GM12878 (cell line): ENCODE measurements around the gene MAZ. TPM values are rescaled to one million over a fixed set of nuclear protein-coding genes. Genes with fewer than 3 reads are reported as not detected.

Source experiments
- CBX5 ChIP-seq: sonication (generic); IDR thresholded peaks from 2 replicates; pipeline ENCODE4 v1.6.1; 2016; ENCODE audit warnings: low read depth, moderate library complexity, mild to moderate bottlenecking, inconsistent platforms
- CHD2 ChIP-seq: IDR thresholded peaks from 2 replicates; pipeline ENCODE4 v1.6.1; 2011; ENCODE audit warnings: low read depth, low read length, improper control_type of control experiment, borderline replicate concordance
- E2F4 ChIP-seq: IDR thresholded peaks from 2 replicates; pipeline ENCODE4 v1.6.1; 2012; ENCODE audit warnings: low read depth, low read length, improper control_type of control experiment
- EED ChIP-seq: sonication (generic); IDR thresholded peaks from 2 replicates; pipeline ENCODE4 v1.6.1; 2016; ENCODE audit warnings: antibody characterized with exemption, low read depth
- EGR1 ChIP-seq, 2 experiments: IDR thresholded peaks; 1 replicate in 1 of 2; 2 replicates in 1 of 2; pipeline ENCODE4 v1.6.1; 2011 to 2012; ENCODE audit warnings: low read depth in 2 of 2, low read length in 2 of 2, borderline replicate concordance in 1 of 2, mild to moderate bottlenecking in 1 of 2, moderate library complexity in 1 of 2
- HCFC1 ChIP-seq: fragments of 150-350 bp; IDR thresholded peaks from 2 replicates; pipeline ENCODE4 v1.6.1; 2014; ENCODE audit warnings: low read length
- HDGF ChIP-seq: fragments of 450-650 bp; IDR thresholded peaks from 2 replicates; pipeline ENCODE4 v1.6.1; 2016; ENCODE audit warnings: antibody characterized with exemption
- LARP7 ChIP-seq: fragments of 450-650 bp; IDR thresholded peaks from 2 replicates; pipeline ENCODE4 v1.6.1; 2017; ENCODE audit warnings: mild to moderate bottlenecking
- NR2C1 ChIP-seq: fragments of 450-650 bp; IDR thresholded peaks from 2 replicates; pipeline ENCODE4 v1.6.1; 2017; ENCODE audit warnings: antibody characterized with exemption, mild to moderate bottlenecking, moderate library complexity
- PBX3 ChIP-seq: IDR thresholded peaks from 2 replicates; pipeline ENCODE4 v1.6.1; 2011; ENCODE audit warnings: mild to moderate bottlenecking, low read depth, low read length, moderate library complexity; ENCODE audit not compliant: insufficient replicate concordance
- PML ChIP-seq: IDR thresholded peaks from 2 replicates; pipeline ENCODE4 v1.6.1; 2012; ENCODE audit warnings: low read length, inconsistent platforms
- POLR2A ChIP-seq: IDR thresholded peaks from 2 replicates; pipeline ENCODE4 v1.6.1; 2011; ENCODE audit warnings: low read depth, mild to moderate bottlenecking, low read length
- RELA ChIP-seq: fragments of 450-650 bp; IDR thresholded peaks from 2 replicates; pipeline ENCODE4 v1.8.0; 2014; ENCODE audit warnings: borderline replicate concordance; ENCODE audit not compliant: partially characterized antibody
- RUNX3 ChIP-seq: IDR thresholded peaks from 2 replicates; pipeline ENCODE4 v1.6.1; 2012; ENCODE audit warnings: low read length, inconsistent platforms
- SMARCA5 ChIP-seq: fragments of 450-650 bp; IDR thresholded peaks from 2 replicates; pipeline ENCODE4 v1.6.1; 2017; ENCODE audit warnings: mild to moderate bottlenecking
- ZNF217 ChIP-seq: fragments of 450-650 bp; IDR thresholded peaks from 2 replicates; pipeline ENCODE4 v1.6.1; 2017; ENCODE audit warnings: antibody characterized with exemption, mild to moderate bottlenecking
- ZNF687 ChIP-seq: fragments of 450-650 bp; IDR thresholded peaks from 2 replicates; pipeline ENCODE4 v1.6.1; 2017; ENCODE audit warnings: mild to moderate bottlenecking, moderate library complexity
- polyA plus RNA-seq, 11 experiments: library from polyadenylated mRNA; depleted of rRNA in 4 of 11; unstranded in 6 of 11; stranded (reverse) in 5 of 11; fragments of >200 nt; fragmentation: Nextera tagmentation in 4 of 11; fragmentation: Illumina TruSeq in 1 of 11; extraction: Ambion mirVana in 4 of 11; extraction: Trizol in 1 of 11; gene quantifications; 1 replicate in 1 of 11; 2 replicates in 10 of 11; pipeline versions ENCODE4 v1.2.1 to v1.2.3, GENCODE V29; 2011 to 2016; ENCODE audit warnings: inconsistent platforms in 2 of 11, missing spikeins in 2 of 11, low read depth in 1 of 11
- total RNA-seq, 4 experiments: library from RNA; depleted of rRNA in 3 of 4; stranded (reverse); fragments of >200 nt in 3 of 4; fragmentation: Illumina TruSeq in 1 of 4; extraction: Trizol in 1 of 4; gene quantifications; 2 replicates each; pipeline versions ENCODE4 v1.2.1 to v1.2.3, GENCODE V29; 2013 to 2021
- TF ChIP-seq, protein P1 (sequence below): fragments of 450-650 bp; IDR thresholded peaks from 2 replicates; pipeline ENCODE4 v1.6.1; 2016; ENCODE audit warnings: mild to moderate bottlenecking
- TF ChIP-seq, protein P2 (sequence below): IDR thresholded peaks from 2 replicates; pipeline ENCODE4 v1.6.1; 2012; ENCODE audit warnings: low read depth, low read length, improper control_type of control experiment
- TF ChIP-seq, protein P3 (sequence below): IDR thresholded peaks from 2 replicates; pipeline ENCODE4 v1.6.1; 2011; ENCODE audit warnings: low read depth, low read length, improper control_type of control experiment, borderline replicate concordance

MAZ gene
- total and polyA plus RNA-seq, 10 of the 15 experiments (the other 5 are each of a cell fraction or from before 2014, with no cell fraction given) = 23.9 to 309 (median 116) TPM

DNA sequence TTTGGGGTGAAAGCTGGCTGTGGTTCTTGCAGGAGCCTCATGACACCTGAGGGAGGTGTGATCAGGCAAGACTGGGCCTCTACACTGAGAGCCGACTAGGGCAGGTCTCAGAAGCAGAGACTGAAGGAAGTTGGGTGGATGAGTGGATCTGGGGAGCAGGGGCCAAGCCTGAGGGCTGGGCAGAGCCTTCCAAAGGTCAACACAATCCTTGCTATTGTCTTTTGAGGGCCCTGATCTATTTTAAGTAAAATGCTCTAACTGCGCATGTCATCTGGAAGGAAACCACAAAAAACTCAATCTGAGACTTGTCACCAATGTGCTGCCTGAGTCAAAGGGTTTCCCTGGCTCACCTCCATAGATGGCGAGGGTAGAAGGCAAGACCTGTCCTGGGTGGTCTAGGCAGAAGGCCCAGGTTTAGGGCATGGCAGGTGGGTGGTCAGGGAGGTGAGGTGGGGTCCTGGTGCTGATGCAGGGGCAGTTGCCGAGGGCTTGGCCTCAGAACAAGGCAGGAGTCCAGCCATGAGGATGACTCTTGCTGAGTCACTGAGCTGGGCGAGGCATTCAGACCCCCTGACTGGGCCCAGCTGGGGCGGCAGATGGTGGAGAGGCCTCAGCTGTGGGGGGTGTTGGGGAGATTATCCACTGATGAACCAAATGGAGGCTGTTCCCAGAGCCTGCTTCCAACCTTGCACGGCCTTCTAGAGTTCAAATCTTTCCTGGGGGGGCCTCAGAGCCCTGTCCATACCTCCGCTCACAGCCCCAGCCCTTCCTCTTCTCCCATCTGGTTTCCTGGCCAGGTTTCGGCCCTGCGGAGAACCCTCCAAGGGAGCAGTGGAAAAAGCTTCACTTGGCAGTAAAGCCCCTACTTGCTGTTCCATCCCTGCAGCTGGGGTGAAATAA, 19.1 kb downstream of the MAZ start (continued):
- TF ChIP-seq, protein P1, sequence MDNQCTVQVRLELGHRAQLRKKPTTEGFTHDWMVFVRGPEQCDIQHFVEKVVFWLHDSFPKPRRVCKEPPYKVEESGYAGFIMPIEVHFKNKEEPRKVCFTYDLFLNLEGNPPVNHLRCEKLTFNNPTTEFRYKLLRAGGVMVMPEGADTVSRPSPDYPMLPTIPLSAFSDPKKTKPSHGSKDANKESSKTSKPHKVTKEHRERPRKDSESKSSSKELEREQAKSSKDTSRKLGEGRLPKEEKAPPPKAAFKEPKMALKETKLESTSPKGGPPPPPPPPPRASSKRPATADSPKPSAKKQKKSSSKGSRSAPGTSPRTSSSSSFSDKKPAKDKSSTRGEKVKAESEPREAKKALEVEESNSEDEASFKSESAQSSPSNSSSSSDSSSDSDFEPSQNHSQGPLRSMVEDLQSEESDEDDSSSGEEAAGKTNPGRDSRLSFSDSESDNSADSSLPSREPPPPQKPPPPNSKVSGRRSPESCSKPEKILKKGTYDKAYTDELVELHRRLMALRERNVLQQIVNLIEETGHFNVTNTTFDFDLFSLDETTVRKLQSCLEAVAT = no peak
- TF ChIP-seq LARP7 (no peak), POLR2A (peak; percentile 44; the same call in 1 of the 2 replicates), PBX3 (no peak), EED (no peak), HDGF (0 out of 2 replicates have a peak, but pooled peaks have one; percentile 29), NR2C1 (no peak), E2F4 (no peak), CHD2 (no peak), RELA (no peak), RUNX3 (peak; percentile 91), HCFC1 (no peak), ZNF687 (no peak), PML (no peak), CBX5 (no peak), EGR1 (IDR thresholded peaks at IDR 0.05; ENCODE audit: borderline replicate concordance in 1 of 2, low read depth in 2 of 2, low read length in 2 of 2) (no peak), SMARCA5 (no peak), ZNF217 (no peak)
- TF ChIP-seq, protein P2, sequence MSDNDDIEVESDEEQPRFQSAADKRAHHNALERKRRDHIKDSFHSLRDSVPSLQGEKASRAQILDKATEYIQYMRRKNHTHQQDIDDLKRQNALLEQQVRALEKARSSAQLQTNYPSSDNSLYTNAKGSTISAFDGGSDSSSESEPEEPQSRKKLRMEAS = no peak
- TF ChIP-seq, protein P3, sequence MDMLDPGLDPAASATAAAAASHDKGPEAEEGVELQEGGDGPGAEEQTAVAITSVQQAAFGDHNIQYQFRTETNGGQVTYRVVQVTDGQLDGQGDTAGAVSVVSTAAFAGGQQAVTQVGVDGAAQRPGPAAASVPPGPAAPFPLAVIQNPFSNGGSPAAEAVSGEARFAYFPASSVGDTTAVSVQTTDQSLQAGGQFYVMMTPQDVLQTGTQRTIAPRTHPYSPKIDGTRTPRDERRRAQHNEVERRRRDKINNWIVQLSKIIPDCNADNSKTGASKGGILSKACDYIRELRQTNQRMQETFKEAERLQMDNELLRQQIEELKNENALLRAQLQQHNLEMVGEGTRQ = no peak
